Putamen (tissue), 1 donor: ENCODE data around the gene CYS1.
"Not testable (repeated sequence)": the region's sequence is repeated elsewhere in the genome, so short reads cannot be mapped to it uniquely, and the experiment has no call there.

Experiments
- DNase-seq: peaks from one replicate; pipeline ENCODE4 v3.0.0-alpha.2; 2016; ENCODE audit warnings: low spot score

The CYS1 gene

GRCh38 chr2:10079870-10080535, at the start of gene CYS1:
Gene CYS1, minus strand, starts transcription at chr2:10080411. Its CDS starts 188 bp downstream, at chr2:10080223.
- no peak for DNase-seq

- DNase-seq, result no peak
Observed at GRCh38 chr2:10129490-10129889, 49.3 kb upstream of the CYS1 start.

DNA sequence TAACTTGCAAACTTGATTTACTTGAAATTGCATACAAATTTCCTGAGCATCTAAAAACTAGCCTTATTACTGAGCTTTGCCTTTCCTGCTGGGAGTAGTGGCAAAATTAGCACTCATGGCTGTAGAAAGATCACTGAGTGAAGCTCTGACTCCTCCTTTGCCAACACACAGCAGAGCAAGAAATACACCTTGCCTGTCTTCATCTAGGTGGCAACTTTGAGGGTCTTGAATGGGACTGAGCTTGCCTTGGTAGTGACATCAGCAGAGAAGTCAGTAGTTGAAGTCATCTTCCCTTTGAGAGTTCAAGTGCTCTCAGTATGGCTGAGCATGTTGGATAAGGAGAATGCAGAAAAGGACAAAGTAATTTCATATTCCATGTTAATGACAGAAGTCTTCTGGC, 48.2 kb upstream of the CYS1 start:
- DNase-seq, result no peak

GRCh38 chr2:10126632-10127026, 46.4 kb upstream of the CYS1 start:
- DNase-seq, result no peak

GRCh38 chr2:10125842-10126631, 45.8 kb upstream of the CYS1 start:
- no peak for DNase-seq

GRCh38 chr2:10124538-10125045, 44.4 kb upstream of the CYS1 start:
- peak; percentile 64 for DNase-seq

- DNase-seq, result no peak
Observed at GRCh38 chr2:10123281-10123680, 43.1 kb upstream of the CYS1 start.

GRCh38 chr2:10122500-10123280, 42.5 kb upstream of the CYS1 start, which contains the start of gene RRM2:
Gene RRM2, plus strand, starts transcription at chr2:10122739. Its CDS starts 60 bp downstream, at chr2:10122799.
- peak; percentile 89 for DNase-seq

DNA sequence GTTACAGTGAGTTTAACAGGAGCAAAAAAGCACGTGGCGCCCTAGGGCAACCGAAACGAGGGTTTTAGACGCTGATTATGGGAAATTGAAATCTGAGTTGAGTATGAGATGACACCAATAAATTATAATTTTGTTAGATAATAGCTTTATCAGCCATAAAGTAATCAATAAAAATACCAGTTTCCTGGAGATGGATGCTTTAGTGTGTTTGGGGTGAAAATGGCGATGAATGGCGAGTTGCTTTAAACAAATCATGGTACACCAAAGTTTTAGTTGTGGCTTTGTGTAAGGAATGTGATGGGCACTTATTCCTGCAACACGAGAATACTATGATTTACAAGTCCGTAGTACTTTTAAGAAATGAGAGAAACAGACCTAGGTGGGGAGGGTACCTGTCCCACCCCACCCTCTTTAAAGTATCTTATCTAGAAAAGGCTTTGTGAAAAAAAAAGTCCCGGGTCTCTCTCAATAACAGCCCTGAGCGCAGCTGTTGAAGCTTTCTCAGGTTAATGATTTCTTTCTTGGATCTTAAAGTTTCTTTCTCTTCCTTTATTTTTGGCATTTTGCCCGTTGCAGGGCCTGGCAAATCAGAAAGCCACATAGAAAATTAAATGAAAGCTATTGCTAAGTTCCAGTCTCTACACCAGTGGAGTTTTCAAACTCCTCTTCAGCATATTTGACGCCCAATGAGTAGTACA, 40.8 kb upstream of the CYS1 start:
- no peak for DNase-seq

DNA sequence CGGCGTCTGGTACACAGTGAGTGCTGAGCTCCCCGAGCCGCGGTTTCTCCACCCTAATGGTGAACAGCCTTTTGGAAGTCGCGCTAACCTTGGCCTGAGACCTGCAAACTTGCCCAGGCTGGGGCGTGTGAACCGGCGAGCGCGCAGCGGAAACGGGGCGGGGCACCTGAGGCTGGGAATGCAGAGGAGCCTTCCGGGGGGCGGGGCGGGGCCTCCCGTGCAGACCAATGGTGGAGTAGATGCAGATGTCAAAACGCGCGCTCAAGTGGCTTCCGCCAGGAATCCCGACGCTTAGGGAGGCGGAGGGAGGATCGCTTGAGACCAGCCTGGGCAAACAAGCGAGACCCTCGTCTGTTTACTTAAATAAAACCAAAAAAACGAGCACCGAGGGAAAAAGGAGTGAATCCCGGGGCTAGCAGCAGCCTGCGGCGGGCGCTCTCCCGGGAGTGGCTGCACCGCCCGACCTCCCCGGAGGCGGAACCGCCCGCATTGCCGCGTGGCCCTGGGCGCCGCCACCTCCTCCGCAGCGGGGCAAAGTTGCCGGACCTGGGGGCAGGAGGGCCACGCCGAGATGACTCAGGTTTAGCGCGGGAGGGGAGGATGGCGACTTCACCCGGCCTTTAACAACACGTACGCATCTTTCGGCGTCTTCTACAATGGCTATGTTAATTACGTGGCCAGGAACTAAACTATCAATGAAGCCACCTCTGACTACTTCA, 40.1 kb upstream of the CYS1 start:
- DNase-seq, result peak; percentile 70

GRCh38 chr2:10119601-10120157, 39.5 kb upstream of the CYS1 start:
- DNase-seq, result no peak

GRCh38 chr2:10119027-10119325, 38.8 kb upstream of the CYS1 start:
- DNase-seq, result no peak

GRCh38 chr2:10109311-10109710, 29.1 kb upstream of the CYS1 start:
- DNase-seq, result no peak

DNA sequence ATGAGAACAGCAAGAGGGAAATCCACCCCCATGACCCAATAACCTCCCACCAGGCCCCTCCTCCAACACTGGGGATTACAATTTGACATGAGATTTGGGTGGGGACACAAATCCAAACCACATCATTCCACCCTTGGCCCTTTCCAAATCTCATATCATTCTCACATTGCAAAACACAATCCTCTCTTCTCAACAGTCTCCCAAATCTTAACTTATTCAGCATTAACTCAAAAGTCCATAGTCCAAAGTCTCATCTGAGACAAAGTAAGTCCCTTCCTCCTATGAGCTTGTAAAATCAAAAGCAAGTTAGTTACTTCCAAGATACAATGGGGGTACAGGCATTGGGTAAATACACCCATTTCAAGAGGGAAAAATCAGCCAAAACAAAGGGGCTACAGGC, 24.7 kb upstream of the CYS1 start:
- DNase-seq, result not testable (repeated sequence)

- no peak for DNase-seq
Observed at GRCh38 chr2:10103179-10103578, 23.0 kb upstream of the CYS1 start.

DNA sequence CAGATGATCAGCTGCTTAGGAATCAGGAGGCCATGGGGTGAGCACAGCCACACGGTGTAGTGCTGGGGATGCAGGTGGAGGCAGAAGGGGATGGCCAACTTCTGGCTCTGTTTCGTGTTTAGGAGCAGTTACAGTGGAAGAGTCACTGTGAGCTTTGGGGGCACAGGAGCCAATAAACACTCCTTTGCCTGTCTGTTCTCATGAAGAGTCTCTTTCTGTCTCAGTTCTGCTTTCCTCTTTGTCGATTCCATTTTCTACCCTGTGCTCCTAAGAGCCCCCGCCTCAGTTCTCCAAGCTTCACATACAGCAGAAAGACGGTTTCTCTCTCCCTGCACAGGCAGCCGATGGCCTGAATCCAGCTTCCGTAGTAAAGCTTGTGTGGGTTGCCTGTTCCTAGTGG, 21.3 kb upstream of the CYS1 start:
- DNase-seq, result no peak

- DNase-seq, result no peak
Observed at GRCh38 chr2:10097352-10098148, 17.3 kb upstream of the CYS1 start.

DNA sequence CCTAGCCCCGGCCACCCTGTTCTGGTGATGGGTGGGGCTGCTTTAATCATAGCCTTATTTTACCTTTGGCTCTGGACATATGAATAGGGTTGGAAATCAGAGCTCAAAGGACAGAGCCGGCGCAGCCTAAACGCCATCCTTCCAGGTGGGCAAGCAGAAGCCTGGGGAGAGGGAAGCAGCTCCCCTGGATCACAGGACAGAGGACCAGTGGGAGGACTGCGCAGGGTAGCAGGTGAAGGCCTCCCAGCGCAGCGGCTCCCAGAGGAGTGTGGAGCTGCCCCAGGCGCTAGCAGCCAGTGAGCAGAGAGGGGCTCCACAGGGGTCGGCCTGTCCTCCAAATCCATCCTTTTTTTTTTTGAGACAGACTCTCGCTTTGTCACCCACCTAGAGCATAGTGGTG, 16.4 kb upstream of the CYS1 start:
- DNase-seq, result no peak

- no peak for DNase-seq
Observed at GRCh38 chr2:10095175-10095574, 15.0 kb upstream of the CYS1 start.

GRCh38 chr2:10094271-10094814, 14.1 kb upstream of the CYS1 start:
- no peak for DNase-seq
